Hematopoietic multipotent progenitor cell treated with erythropoietin and hydrocortisone succinate and interleukin-3 and kit ligand, for 17 days (in vitro differentiated cells): Measurements from ENCODE around the gene VSIG10.
"Not testable (repeated sequence)": the region's sequence is repeated elsewhere in the genome, so short reads cannot be mapped to it uniquely, and the experiment has no call there.

Source experiments
- DNase-seq: peaks from one replicate; pipeline ENCODE4 v3.0.0-alpha.2; 2015; ENCODE audit warnings: low spot score

VSIG10 gene

DNA sequence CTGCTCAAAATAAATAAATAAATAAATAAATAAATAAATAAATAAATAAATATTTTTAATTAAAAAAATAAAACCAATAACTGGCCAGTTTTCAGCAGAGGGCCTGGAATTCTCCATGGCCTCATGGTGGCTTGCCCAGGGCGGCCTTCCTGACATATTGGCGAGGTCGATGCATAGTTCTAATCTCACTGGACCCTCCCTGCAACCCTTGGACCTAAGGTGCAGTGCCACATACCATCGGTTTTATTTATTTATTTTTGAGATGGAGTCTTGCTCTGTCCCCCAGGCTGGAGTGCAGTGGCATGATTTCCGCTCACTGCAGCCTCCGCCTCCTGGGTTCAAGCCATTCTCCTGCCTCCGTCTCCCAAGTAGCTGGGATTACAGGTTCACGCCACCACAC is 3.9 kb upstream of the VSIG10 start:
- no peak for DNase-seq

DNA sequence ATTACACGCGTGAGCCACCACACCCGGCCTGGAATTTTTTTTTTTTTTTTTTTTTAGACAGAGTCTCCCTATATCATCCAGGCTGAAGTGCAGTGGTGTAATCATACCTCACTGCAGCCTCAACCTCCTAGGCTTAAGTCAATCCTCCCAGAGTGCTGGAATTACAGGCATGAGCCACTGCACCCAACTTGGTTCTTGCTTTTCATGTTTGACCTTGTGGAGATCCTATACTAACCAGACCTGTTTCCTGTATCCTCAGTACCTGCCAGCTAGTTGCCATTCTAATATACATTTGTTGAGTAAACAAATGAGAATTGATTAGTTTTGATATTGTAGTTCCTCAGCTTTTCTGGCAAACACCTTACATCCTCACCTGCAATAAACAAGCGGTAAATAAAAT is 3.2 kb upstream of the VSIG10 start:
- no peak for DNase-seq

DNA sequence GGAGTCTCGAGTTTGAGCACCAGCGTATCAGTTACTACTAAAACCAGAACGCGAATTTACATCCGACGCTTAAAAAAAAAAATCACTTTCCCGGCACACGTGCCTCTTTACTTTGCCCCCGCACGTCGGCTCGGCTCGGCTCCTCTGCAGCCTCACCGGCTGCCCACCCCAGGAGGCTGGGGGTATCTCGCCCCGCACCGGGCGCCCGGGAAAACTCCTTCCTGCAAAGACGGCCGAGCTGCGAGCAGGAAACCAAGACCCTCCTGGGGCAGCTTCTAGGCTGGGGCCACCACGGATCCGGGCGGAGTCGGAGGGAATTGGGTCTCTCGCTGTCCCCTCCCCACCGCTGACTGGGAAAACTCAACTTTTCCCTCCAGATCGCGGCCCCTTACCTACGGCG is 610 bp downstream of the VSIG10 start:
- no peak for DNase-seq

DNA sequence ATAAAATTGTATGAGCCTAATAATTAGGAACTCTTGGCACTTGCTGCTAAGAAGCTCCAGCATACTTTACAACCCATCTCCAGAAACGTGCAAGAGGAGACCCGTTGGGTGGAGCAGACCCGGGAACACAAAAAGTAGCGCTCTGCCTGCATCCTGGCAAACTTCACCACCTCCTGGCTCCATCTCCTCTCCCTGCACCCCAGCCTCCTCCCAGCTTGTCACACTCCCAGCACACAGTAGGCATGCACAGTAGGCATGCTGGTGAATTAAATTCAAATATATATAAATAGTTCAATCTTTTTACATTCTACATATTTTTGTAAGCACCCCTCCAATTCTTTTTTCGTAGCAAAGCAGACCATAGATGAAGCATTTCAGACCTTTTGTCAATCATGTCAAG is 1.2 kb downstream of the VSIG10 start:
- DNase-seq: no peak

DNA sequence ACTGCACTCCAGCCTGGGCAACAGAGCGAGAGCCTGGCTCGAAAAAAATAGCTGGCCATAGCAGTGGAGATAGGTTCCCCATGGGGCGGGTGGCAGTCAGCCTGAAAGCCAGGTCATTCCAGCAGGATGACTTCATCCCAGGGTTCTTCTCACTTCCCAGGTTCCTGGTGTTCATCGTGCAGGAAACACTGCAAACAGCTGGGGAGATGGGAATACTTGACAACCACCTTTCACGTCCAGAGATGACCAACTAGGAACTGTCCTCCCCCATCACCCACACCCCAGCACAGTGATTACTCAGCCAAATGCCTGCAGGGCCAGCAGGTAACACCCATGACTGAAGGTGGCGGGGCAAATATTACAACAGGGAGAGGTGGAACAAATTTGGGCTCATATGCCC is 1.7 kb downstream of the VSIG10 start:
- no peak for DNase-seq

DNA sequence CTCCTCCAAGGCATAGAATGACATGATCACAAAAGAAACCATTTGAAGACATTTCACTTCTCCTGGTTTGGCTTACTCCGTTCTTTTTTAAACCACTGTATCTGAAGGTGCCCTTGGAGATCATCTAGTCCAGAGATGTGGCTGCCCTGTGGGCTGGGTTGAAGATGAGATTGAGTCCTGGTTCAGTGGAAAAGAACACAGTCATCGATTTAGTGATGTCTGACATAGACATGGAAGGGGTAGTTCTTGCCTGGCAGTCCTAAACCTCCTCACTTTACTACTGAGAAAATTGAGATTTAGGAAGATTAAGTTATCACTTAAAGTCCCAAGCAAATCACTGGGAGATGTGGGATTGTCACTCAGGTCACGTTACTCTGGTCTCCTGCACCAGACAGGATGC is 2.8 kb downstream of the VSIG10 start:
- DNase-seq: no peak

DNA sequence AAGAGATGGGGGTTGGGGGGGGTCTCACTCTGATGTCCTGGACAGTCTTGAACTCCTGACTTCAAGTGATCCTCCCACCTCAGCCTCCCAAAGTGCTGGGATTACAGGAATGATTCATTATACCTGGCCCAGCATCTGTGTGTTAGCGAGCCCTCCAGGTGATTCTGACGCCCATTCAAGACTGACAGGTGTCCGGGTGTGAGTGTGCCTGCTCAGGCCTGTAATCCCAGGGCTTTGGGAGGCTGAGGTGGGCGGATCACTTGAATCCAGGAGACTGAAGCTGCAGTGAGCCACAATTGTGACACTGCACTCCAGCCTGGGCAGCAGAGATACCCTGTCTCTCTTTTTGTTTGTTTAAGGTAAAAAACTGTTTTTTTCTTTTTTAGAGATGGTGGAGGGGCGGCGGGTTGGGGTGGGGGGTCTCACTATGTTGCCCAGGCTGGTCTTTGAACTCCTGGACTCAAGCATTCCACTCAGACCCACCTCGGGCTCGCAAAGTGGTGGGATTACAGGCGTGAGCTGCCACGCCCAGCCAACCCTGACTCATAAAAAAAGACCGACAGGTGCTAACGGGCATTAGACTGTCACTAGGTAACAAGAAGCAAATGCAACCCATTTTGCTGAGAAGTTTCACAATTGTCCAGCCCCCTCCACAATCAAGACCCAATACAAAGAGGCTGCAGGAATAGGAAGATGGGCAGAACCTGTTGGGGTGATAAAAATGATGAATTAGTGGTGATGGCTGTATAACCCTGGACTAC is 4.7 kb downstream of the VSIG10 start:
- DNase-seq: no peak

DNA sequence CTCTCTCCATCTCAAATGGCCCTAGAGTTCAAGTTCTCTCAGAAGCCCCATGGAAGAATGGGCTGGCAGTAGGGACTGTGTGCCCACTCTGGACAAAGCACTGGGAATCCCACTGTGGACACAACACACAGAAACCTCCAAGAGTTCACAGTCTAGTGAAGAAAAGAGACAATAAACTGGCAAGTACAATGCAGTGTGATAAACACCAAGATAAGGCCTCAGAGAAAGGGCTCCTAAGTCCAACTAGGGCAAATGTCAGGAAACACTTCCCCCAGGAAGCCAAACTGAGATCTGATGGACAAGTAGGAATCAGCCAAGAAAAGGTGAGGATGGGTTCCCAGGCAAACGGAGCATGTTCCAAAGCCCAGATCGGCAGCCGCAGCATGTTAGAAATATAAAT is 5.4 kb downstream of the VSIG10 start:
- no peak for DNase-seq

DNA sequence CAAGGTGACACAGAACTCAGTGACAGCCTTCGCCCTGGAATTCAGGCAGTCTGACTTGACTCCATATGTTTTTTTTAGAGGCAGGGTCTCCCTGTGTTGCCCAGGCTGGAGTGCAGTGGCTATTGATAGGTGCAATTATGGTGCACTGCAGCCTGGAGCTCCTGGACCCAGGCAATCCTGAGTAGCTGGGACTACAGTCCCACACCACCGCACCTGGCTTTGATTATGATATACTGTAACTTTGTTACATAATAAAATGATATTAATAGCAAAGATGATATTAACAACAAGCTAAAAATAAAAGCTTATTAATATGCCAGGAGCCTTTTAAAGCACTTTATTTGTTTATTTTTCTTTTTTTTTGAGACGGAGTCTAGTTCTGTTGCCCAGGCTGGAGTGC is 9.8 kb downstream of the VSIG10 start:
- DNase-seq: no peak

DNA sequence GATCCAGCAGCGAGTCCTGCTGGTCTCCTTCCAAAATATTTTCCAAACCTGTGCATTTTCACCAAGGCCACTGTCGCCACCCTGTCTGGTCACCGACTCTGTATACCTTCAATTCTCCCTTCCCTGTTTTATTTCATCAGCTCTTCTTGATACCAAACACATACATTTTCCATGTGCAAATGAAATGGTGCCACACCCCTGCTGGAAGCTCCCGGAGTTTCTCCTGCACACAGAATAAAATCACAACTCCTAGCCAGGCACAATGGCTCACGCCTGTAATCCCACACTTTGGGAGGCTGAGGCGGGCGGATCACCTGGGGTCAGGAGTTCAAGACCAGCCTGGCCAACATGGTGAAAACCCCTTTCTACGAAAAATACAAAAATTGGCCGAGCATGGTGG is 14.0 kb downstream of the VSIG10 start:
- no peak for DNase-seq

DNA sequence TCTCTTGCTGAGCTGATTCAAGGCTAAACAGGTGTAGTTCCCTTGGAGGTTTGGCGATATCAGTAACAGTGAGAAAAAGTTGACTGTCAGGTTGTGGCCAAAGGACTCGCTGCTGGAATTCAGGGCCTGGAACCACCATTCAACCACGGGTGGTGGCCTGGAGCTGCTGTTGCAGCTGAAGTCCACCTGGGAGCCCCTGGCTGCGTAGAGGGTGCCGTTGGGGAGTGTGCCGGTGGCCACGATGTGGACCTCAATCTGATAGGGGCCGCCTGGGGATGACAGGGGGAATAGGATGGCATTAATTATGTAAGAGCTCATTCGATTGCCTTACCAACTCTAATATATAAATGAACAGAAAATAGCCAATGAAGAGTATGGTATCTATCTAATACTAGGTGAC is 21.6 kb downstream of the VSIG10 start:
- DNase-seq: no peak

DNA sequence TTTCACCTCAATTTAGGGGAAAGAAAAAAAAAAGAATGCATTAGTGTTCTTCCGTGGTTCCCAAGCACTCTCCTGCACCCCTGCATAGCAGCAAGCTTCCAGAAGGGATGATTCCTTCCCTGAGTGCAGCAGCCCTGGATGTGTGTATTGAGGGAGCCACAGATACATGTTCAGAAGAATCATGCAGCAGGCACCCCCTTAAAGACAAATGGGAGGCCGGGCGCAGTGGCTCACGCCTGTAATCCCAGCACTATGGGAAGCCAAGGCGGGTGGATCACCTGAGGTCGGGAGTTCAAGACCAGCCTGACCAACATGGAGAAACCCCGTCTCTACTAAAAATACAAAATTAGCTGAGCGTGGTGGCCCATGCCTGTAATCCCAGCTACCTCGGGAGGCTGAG is 22.3 kb downstream of the VSIG10 start:
- DNase-seq: not testable (repeated sequence)

DNA sequence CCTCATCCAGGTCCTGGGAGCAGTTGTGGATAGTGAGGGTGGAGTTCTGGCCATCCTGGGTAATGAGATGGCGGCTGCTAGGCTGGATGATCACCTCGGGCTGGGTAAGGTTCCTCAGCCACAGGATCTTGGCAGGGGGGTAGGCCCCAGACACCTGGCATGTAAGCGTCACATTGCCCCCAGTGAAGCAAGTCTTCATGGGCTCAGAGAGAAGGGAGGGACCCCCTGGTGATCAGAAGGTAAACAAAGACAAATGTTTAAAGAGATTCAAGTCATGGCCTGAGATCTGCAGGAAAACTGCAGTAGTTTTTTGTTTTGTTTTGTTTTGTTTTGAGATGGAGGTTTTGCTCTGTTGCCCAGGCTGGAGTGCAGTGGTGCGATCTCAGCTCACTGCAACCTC is 30.0 kb downstream of the VSIG10 start:
- DNase-seq: no peak

DNA sequence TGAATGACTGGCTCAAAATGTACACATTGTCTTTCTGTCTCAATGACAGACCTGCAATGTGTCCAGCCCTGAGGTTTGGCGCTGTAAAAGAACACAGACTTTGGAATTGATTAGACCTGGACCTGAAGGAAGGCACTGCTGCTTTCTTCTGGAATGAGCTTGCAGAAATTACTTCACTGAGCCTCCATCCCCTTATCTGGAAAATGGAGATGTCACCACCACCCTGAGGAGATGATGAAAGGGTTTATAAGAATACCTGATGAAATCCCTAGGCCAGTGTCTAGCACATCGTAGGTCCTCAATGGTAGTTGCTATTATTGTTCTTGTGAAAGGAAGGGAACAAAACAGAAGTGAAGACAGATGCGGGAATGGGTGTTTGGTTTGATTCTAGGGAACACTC is 33.2 kb downstream of the VSIG10 start:
- no peak for DNase-seq

DNA sequence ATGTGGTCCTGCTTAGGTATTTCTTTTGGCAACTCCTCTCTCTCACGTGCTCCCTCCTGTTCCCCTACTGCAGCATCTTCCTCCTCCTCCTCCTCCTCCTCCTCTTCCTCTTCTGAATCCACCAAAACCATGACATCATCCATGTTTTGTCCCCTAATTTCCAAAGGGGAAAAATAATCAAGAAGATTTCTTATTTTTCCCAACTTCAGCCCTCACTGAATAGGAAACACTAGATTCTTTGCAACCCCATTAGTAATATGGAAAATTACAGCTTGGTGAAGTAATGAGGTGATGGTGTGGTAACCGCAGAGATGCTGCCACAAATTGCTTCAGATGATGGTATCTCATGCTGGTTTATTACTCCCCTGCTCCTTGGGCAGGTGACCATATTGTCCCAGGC is 35.4 kb downstream of the VSIG10 start:
- DNase-seq: no peak

DNA sequence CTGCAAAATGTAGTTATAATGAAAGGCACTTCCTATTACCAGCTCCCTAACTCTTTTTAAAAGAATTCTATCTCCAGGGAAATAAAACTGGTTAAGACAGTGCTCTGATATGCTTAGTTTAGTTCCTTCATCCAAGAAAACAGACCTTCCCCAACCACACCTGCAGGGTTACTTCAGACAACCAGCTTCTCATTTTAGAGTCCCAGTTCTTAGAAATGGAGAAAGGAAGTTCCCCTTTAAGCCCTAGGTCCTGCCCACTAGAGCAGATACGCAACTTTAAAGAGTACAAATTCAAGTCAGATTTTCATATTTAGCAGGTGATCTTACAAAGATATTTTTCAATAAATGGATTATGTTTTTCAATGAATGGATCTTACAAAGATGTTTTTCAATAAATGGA is 38.4 kb downstream of the VSIG10 start:
- no peak for DNase-seq

DNA sequence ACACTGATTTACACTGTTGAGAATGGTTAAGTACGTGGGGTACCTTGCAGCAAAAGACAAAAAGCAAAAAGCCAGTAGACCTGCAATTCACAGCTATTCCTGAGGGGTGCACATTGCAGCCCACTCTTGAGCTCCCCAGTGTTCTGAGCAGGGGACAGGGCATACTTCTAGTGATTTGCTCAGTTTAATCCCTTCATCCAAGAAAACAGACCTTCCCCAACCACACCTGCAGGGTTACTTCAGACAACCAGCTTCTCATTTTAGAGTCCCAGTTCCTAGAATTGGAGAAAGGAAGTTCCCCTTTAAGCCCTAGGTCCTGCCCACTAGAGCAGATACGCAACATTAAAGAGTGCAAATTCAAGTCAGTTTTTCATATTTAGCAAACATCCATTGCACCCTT is 39.2 kb downstream of the VSIG10 start:
- no peak for DNase-seq

DNA sequence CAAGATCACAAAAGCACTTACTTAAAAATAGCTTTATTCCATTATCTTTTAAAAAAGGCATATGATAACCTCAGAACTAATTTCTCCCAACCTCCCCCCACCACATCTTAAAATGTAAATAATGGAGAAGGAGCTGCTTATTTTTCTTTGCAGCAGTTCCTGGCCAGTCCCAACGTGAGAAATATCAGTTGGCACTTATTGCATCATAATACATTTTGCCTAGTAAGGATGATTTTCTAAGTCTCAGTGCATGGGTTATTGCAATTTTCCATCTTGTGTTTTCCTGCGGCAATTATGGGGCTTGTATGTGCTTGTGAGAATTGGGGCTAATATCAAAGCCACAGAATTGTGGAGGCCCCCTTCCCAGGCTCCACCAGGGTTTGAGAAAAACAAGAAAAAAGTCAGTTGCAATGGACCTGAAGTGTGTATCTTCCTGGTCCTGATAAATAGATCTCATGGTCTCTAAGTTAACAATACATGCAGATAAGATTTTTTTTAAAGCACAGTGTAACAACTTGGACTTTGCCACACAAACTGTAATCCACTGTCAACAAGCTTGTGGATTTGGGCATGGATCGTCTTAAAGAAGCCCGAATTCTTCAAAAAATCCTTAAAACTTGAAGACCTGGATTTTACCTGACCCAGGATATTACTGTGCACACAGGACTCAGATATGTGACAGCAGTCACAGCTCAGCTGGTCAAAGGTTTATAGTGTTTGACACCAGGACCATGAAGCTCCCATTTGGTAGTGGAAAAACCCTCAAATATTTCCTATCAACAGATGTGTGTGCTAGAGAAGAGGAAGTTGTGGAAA is 40.0 kb downstream of the VSIG10 start:
- no peak for DNase-seq

DNA sequence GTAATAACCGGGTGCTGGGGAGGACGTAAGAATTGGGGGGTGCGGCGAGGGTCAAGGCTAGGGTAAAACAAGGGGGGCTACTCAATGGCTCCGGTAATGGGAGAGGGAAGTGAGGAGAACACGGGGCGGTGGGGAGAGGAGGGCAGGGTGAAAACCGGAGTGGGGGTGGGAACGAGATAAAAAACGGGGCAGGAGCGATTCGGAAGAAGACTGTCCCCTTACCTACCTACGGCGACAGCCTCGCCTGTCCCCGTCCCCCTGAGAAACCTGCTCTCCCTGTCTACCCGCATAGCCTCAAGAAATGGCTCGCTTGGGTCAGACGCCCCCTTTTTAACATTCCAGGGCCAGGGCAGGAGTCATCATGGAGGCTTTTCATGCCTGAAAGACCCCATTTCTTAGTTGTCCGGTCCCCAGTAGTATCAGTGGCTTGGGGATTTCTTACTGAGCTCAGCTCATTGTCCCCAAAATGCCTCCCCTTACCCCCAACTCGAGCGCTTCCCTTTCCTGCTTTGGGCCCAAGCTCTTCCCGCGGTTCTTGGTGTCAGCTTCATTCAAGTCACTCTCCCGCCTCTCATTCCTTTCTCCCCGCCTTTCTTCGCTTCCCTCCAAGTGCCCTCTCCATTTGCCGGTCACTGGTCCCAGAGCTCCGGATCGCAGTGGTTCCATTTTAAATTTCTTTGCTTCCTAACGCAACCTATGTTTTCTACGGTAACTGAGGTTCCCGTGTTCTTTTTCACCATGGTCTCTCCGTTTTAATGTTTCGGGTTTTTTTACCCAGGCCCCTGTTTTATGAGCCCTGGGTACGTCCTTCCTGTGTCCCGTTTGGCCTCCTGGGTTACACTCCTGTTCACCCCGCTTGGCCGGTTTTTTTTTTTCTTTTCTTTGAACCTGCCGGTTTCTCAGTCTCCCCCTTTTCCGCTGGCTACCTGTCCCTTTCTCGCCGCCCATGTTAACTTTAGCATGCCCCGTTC is 41.7 kb downstream of the VSIG10 start:
- DNase-seq: no peak

DNA sequence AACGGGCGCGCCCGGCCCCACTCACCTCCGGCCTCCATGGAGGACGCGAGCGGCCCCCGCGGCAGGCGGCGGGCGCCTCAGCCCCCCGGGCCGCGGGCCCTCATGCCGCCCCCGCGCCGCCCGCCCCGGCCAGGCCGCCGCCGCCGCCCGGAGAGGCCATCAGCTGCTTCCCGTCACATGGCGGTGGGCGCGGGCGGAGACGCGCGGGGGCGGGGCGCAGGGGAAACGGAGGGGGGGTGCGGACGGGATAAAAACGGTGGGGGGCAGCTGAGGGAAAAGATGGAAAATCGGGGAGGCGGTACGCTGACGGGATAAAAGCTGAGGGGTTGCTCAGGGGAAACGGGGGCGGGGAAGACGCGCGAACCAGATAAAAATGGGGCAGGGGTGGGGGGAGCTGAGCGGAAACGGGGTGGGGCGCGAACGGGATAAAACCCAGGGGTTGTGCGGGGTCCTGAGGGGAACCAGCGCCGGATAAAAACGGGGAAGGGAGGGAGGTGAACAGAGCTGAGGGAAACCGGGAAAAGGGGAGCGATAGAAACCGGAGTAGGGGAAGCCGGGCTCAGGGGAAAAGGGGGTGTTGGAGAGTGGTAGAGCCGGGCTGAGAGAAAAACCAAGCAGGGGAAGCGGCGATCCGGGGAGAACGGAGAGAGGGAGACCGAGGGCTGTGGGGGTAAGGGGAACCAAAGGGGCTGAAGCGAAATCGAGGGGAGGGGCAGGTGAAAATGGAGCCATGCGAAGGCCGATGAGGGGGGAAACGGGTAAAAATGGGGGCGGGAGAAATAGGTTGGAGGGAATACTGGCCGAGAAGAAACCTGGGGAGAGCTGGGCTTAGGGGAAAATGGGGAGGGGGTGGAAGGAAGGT is 42.6 kb downstream of the VSIG10 start, which contains the start of gene WSB2:
TSS of gene WSB2 (minus strand) at position 169 of the 862 bp plus-strand sequence. CDS start at position 38, 131 bp downstream.
- DNase-seq: no peak

DNA sequence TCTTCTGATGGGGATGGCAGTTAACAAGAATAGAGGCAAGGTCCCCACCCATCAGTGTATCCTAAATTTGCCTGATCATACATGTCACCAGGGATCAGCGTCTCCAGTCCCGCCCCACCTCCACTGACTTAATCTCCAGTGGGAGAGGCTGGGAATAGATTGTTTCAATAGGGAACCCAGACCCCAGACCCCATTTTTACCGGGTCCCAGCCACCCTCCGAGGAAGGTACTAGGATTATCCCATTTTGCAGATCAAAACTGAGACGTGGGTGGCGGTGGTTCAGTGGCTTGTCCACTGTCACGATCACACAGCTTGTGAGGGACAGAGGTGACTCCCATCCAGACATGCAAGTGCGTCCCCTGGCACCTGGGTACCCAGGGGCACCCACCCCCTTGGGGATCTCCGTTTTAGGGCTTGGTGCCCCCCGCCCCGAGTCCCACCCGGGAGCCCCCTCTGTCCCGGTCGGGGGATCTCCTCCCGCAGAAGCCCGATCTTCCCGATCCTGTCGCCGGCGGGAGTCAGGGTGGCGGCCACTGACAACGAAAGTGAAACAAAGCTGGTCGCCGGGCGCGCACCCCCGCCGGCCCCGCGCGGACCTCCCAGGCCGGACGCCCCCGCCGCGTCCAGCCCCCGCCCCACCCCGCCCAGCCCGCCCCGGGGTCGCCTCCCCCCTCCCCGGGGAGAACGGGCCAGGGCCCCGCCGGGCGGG is 43.4 kb downstream of the VSIG10 start:
- no peak for DNase-seq
